H9 (cell line): ENCODE results near the gene NLN. TPM values are rescaled to one million over a fixed set of nuclear protein-coding genes. Genes with fewer than 3 reads are reported as not detected.

Experiments used
- DNase-seq: peaks from one replicate; pipeline ENCODE4 v3.0.0-alpha.2; 2017
- H2AFZ ChIP-seq: one replicate; pipeline ENCODE4 v1.6.1; 2013; ENCODE audit warnings: mild to moderate bottlenecking, low read length, control low read depth, moderate library complexity
- H2AK5ac ChIP-seq: 2 replicates; pipeline ENCODE4 v1.6.1; 2013; ENCODE audit warnings: low read length, control low read depth, mixed read lengths; ENCODE audit not compliant: insufficient read length
- H2BK120ac ChIP-seq: one replicate; pipeline ENCODE4 v1.6.1; 2013; ENCODE audit warnings: low read depth, mild to moderate bottlenecking, low read length, control low read depth, inconsistent platforms; ENCODE audit not compliant: poor library complexity, severe bottlenecking
- H2BK12ac ChIP-seq: 2 replicates; pipeline ENCODE4 v1.6.1; 2013; ENCODE audit warnings: low read length, control low read depth, mixed read lengths, low read depth; ENCODE audit not compliant: insufficient read length
- H2BK15ac ChIP-seq: 2 replicates; pipeline ENCODE4 v1.6.1; 2013; ENCODE audit warnings: low read depth, low read length, control low read depth
- H2BK20ac ChIP-seq: one replicate; pipeline ENCODE4 v1.6.1; 2013; ENCODE audit warnings: low read depth, mild to moderate bottlenecking, low read length, control low read depth, inconsistent platforms; ENCODE audit not compliant: poor library complexity, severe bottlenecking
- H2BK5ac ChIP-seq: 2 replicates; pipeline ENCODE4 v1.6.1; 2013; ENCODE audit warnings: low read length, control low read depth, mixed read lengths; ENCODE audit not compliant: insufficient read length
- H3K14ac ChIP-seq: 2 replicates; pipeline ENCODE4 v1.6.1; 2013; ENCODE audit warnings: low read length, control low read depth; ENCODE audit not compliant: insufficient read depth
- H3K18ac ChIP-seq: 2 replicates; pipeline ENCODE4 v1.6.1; 2013; ENCODE audit warnings: low read depth, mild to moderate bottlenecking, mixed read lengths, low read length, control low read depth; ENCODE audit not compliant: insufficient read length
- H3K23ac ChIP-seq: 2 replicates; pipeline ENCODE4 v1.6.1; 2013; ENCODE audit warnings: low read length, control low read depth, mixed read lengths, low read depth; ENCODE audit not compliant: insufficient read length
- H3K23me2 ChIP-seq: 2 replicates; pipeline ENCODE4 v1.6.1; 2013; ENCODE audit warnings: low read depth, mild to moderate bottlenecking, mixed read lengths, low read length, control low read depth; ENCODE audit not compliant: insufficient read length, poor library complexity, severe bottlenecking
- H3K27ac ChIP-seq: 2 replicates; pipeline ENCODE4 v1.5.1; 2013; ENCODE audit warnings: low read length, control low read depth, mixed read lengths, low read depth; ENCODE audit not compliant: insufficient read length
- H3K27me3 ChIP-seq: 2 replicates; pipeline ENCODE4 v1.6.1; 2013; ENCODE audit warnings: low read length, control low read depth, inconsistent platforms; ENCODE audit not compliant: insufficient read depth
- H3K4ac ChIP-seq: 2 replicates; pipeline ENCODE4 v1.6.1; 2013; ENCODE audit warnings: low read depth, mild to moderate bottlenecking, control low read depth, inconsistent platforms, low read length, moderate library complexity
- H3K4me1 ChIP-seq: 2 replicates; pipeline ENCODE4 v1.6.1; 2013; ENCODE audit warnings: low read length, control low read depth, inconsistent platforms; ENCODE audit not compliant: insufficient read depth
- H3K4me2 ChIP-seq: 2 replicates; pipeline ENCODE4 v1.6.1; 2013; ENCODE audit warnings: low read length, control low read depth, mixed read lengths; ENCODE audit not compliant: insufficient read length, insufficient read depth
- H3K56ac ChIP-seq: 2 replicates; pipeline ENCODE4 v1.6.1; 2013; ENCODE audit warnings: low read depth, mild to moderate bottlenecking, mixed read lengths, low read length, control low read depth; ENCODE audit not compliant: insufficient read length
- H3K79me1 ChIP-seq: 2 replicates; pipeline ENCODE4 v1.6.1; 2013; ENCODE audit warnings: low read depth, mild to moderate bottlenecking, moderate library complexity, low read length, control low read depth, inconsistent platforms; ENCODE audit not compliant: insufficient read depth, poor library complexity, severe bottlenecking
- H3K79me2 ChIP-seq: 2 replicates; pipeline ENCODE4 v1.6.1; 2013; ENCODE audit warnings: low read length, control low read depth, inconsistent platforms; ENCODE audit not compliant: insufficient read depth
- H3K9ac ChIP-seq: 2 replicates; pipeline ENCODE4 v1.6.1; 2013; ENCODE audit warnings: low read length, control low read depth, mixed read lengths; ENCODE audit not compliant: insufficient read length; ENCODE audit errors: extremely low read depth
- H3K9me3 ChIP-seq: one replicate; pipeline ENCODE4 v1.6.1; 2013; ENCODE audit warnings: low read depth, low read length, inconsistent platforms; ENCODE audit not compliant: control insufficient read depth
- H3T11ph ChIP-seq: one replicate; pipeline ENCODE4 v1.6.1; 2013; ENCODE audit warnings: mild to moderate bottlenecking, low read length, control low read depth, inconsistent platforms
- H4K20me1 ChIP-seq: one replicate; pipeline ENCODE4 v1.6.1; 2013; ENCODE audit not compliant: control insufficient read depth, insufficient read length, insufficient read depth
- H4K5ac ChIP-seq: 2 replicates; pipeline ENCODE4 v1.6.1; 2013; ENCODE audit warnings: low read depth, mild to moderate bottlenecking, mixed read lengths, low read length, control low read depth; ENCODE audit not compliant: insufficient read length
- H4K8ac ChIP-seq: replicated peaks from 2 replicates; pipeline ENCODE4 v1.6.1; 2013; ENCODE audit warnings: low read length, control low read depth, mixed read lengths, low read depth; ENCODE audit not compliant: insufficient read length
- H4K91ac ChIP-seq: 2 replicates; pipeline ENCODE4 v1.6.1; 2013; ENCODE audit warnings: low read depth, mild to moderate bottlenecking, moderate library complexity, mixed read lengths, low read length, control low read depth; ENCODE audit not compliant: insufficient read length
- H3K27ac Mint-ChIP-seq, 3 experiments: 2 replicates in 2 of 3; 3 replicates in 1 of 3; pipeline ENCODE4 v1.8.0; 2020 to 2021; ENCODE audit warnings: mixed read lengths in 3 of 3, mild to moderate bottlenecking in 1 of 3, moderate library complexity in 1 of 3
- H3K27me3 Mint-ChIP-seq: 2 replicates; pipeline ENCODE4 v1.8.0; 2021; ENCODE audit warnings: low read depth, mild to moderate bottlenecking, moderate library complexity, mixed read lengths
- H3K36me3 Mint-ChIP-seq, 3 experiments: 2 replicates in 2 of 3; 3 replicates in 1 of 3; pipeline ENCODE4 v1.8.0; 2020 to 2021; ENCODE audit warnings: low read depth in 3 of 3, mixed read lengths in 3 of 3; ENCODE audit not compliant: insufficient read depth in 1 of 3
- H3K4me1 Mint-ChIP-seq, 2 experiments: 2 replicates each; pipeline ENCODE4 v1.8.0; 2020; ENCODE audit warnings: mixed read lengths in 2 of 2
- H3K4me3 Mint-ChIP-seq, 2 experiments: 2 replicates in 1 of 2; 3 replicates in 1 of 2; pipeline ENCODE4 v1.8.0; 2020 to 2021; ENCODE audit warnings: mild to moderate bottlenecking in 2 of 2, mixed read lengths in 2 of 2, moderate library complexity in 1 of 2
- H3K9me3 Mint-ChIP-seq, 2 experiments: 2 replicates in 1 of 2; 3 replicates in 1 of 2; pipeline ENCODE4 v1.8.0; 2020; ENCODE audit warnings: mild to moderate bottlenecking in 2 of 2, mixed read lengths in 2 of 2, moderate library complexity in 1 of 2
- WGBS: extraction: QIAGEN DNeasy Blood & Tissue Kit; methylation state at CpG from one replicate; pipeline ENCODE4 v1.1.7; 2013; ENCODE audit warnings: missing lambda C conversion rate, low lambda C conversion rate, mixed read lengths; ENCODE audit not compliant: insufficient read length; ENCODE audit errors: extremely low coverage; 5-methylcytosine and 5-hydroxymethylcytosine counted together
- total RNA-seq: library from RNA; stranded (reverse); gene quantifications from 2 replicates; pipeline ENCODE4 v1.2.1, GENCODE V29; 2021
- TF ChIP-seq, protein P1 (sequence below): fragments of 200-600 bp; sonication (generic); conservative IDR thresholded peaks from 3 replicates; pipeline ENCODE4 v1.8.0; 2021; ENCODE audit warnings: antibody characterized with exemption, mild to moderate bottlenecking

NLN gene
- total RNA-seq, 1 experiment from 2014 or later: 137 TPM

DNA sequence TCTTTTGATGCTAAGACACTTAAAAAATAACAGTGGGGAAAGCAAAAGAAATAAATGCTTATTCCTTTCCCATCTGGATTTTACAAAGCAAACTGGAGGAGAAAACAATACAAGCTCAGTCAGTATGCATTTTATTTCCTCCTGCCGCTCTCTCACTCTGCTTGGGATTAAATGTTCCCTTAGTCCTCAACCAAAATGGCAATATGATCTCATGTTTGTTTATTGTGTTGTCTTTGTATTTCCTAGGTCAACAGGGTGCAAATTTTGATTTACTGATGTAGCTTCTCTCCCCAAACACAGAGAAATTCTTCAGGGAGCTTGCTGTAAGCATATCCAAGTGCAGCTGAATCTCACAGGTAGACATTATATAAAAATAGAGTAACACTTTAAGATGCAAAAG lies 112.3 kb downstream of the NLN start:
- Mint-ChIP-seq H3K36me3 (peaks cover 0 to 2% (median 0%) of the 10 kb centered on the region in 3 experiments; a peak in 2 of 7 replicates), H3K9me3 (no peaks in the 10 kb centered on the region), H3K27me3 (no peaks in the 10 kb centered on the region), H3K27ac (no peak overlapping the region; a peak in 2 of 7 replicates), H3K4me1 (peaks cover 12 to 14% of the 10 kb centered on the region in 2 experiments), H3K4me3 (no peak overlapping the region)
- no peaks in the 10 kb centered on the region for H3K23me2 ChIP-seq
- TF ChIP-seq, protein P1, sequence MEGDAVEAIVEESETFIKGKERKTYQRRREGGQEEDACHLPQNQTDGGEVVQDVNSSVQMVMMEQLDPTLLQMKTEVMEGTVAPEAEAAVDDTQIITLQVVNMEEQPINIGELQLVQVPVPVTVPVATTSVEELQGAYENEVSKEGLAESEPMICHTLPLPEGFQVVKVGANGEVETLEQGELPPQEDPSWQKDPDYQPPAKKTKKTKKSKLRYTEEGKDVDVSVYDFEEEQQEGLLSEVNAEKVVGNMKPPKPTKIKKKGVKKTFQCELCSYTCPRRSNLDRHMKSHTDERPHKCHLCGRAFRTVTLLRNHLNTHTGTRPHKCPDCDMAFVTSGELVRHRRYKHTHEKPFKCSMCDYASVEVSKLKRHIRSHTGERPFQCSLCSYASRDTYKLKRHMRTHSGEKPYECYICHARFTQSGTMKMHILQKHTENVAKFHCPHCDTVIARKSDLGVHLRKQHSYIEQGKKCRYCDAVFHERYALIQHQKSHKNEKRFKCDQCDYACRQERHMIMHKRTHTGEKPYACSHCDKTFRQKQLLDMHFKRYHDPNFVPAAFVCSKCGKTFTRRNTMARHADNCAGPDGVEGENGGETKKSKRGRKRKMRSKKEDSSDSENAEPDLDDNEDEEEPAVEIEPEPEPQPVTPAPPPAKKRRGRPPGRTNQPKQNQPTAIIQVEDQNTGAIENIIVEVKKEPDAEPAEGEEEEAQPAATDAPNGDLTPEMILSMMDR: no peak
- no peak overlapping the region for H3K4me2 ChIP-seq
- H2BK120ac ChIP-seq: no peak overlapping the region
- H3K4me1 ChIP-seq: no peaks in the 10 kb centered on the region; the same call in 1 of the 2 replicates
- WGBS: no CpG with 5 or more reads among the region's 1 CpG
- no peak overlapping the region for H3K14ac ChIP-seq
- no peak overlapping the region for H4K5ac ChIP-seq
- H2BK12ac ChIP-seq: no peak overlapping the region
- H2AK5ac ChIP-seq: no peak overlapping the region
- no peak overlapping the region for H3K18ac ChIP-seq
- no peak overlapping the region for H3K4ac ChIP-seq
- H4K8ac ChIP-seq: no peak overlapping the region
- no peaks in the 10 kb centered on the region for H3K9me3 ChIP-seq
- no peak overlapping the region for H3T11ph ChIP-seq
- H4K91ac ChIP-seq: no peak overlapping the region
- DNase-seq: no peak
- no peak overlapping the region for H3K9ac ChIP-seq
- H2BK5ac ChIP-seq: no peak overlapping the region
- no peak overlapping the region for H3K56ac ChIP-seq
- no peak overlapping the region for H3K23ac ChIP-seq
- H4K20me1 ChIP-seq: no peaks in the 10 kb centered on the region
- H3K79me1 ChIP-seq: no peaks in the 10 kb centered on the region
- H2BK15ac ChIP-seq: no peak overlapping the region
- no peaks in the 10 kb centered on the region for H3K79me2 ChIP-seq
- no peak overlapping the region for H3K27ac ChIP-seq
- no peaks in the 10 kb centered on the region for H3K27me3 ChIP-seq
- no peak overlapping the region for H2AFZ ChIP-seq
- no peak overlapping the region for H2BK20ac ChIP-seq
